Natural killer cell (primary cell): ENCODE data around the gene FAM118A. TPM values are rescaled to one million over a fixed set of nuclear protein-coding genes. Genes with fewer than 3 reads are reported as not detected.
"Not testable (repeated sequence)": the region's sequence is repeated elsewhere in the genome, so short reads cannot be mapped to it uniquely, and the experiment has no call there.

Source experiments
- ATAC-seq, 3 donors: fragments of 150-1000 bp in 2 of 3; fragments of 200-7000 bp in 1 of 3; cut with Tn5 transposase; 1 replicate in 1 of 3; 2 replicates in 2 of 3; pipeline ENCODE4 v1.10.0; 2021; ENCODE audit warnings: mild to moderate bottlenecking in 2 of 3, moderate library complexity in 2 of 3
- DNase-seq, 2 donors: peaks; one replicate each; pipeline versions ENCODE4 v3.0.0 to v3.0.0-alpha.2; 2013 to 2021; ENCODE audit warnings: mixed read lengths in 1 of 2
- H3K27ac ChIP-seq: one replicate; pipeline ENCODE4 v1.5.1; 2013; ENCODE audit warnings: mild to moderate bottlenecking, low read length
- H3K27me3 ChIP-seq: one replicate; pipeline ENCODE4 v1.6.1; 2013; ENCODE audit warnings: low read length; ENCODE audit not compliant: control insufficient read depth, insufficient read depth
- H3K36me3 ChIP-seq: one replicate; pipeline ENCODE4 v1.6.1; 2013; ENCODE audit warnings: low read length; ENCODE audit not compliant: control insufficient read depth, insufficient read depth
- H3K4me1 ChIP-seq: one replicate; pipeline ENCODE4 v1.6.1; 2013; ENCODE audit warnings: low read length; ENCODE audit not compliant: control insufficient read depth, insufficient read depth
- H3K4me3 ChIP-seq: one replicate; pipeline ENCODE4 v1.5.1; 2013; ENCODE audit warnings: low read length
- H3K9me3 ChIP-seq: one replicate; pipeline ENCODE4 v1.6.1; 2013; ENCODE audit warnings: low read length; ENCODE audit not compliant: control insufficient read depth, insufficient read depth
- H3K27ac Mint-ChIP-seq, 2 donors: one replicate each; pipeline ENCODE4 v1.8.0; 2022; ENCODE audit warnings: mild to moderate bottlenecking in 2 of 2, mixed read lengths in 2 of 2, moderate library complexity in 1 of 2
- H3K27me3 Mint-ChIP-seq, 2 donors: one replicate each; pipeline ENCODE4 v1.8.0; 2022; ENCODE audit warnings: low read depth in 2 of 2, mixed read lengths in 2 of 2
- H3K36me3 Mint-ChIP-seq: one replicate; pipeline ENCODE4 v1.8.0; 2022; ENCODE audit warnings: mixed read lengths
- H3K4me1 Mint-ChIP-seq, 2 donors: one replicate each; pipeline ENCODE4 v1.8.0; 2022; ENCODE audit warnings: mixed read lengths in 2 of 2
- H3K4me3 Mint-ChIP-seq: one replicate; pipeline ENCODE4 v1.8.0; 2022; ENCODE audit warnings: mild to moderate bottlenecking, moderate library complexity, mixed read lengths
- H3K9me3 Mint-ChIP-seq, 2 donors: one replicate each; pipeline ENCODE4 v1.8.0; 2022; ENCODE audit warnings: mixed read lengths in 2 of 2
- CTCF ChIP-seq: fragments of 200-600 bp; IDR thresholded peaks from one replicate; pipeline ENCODE4 v1.8.0; 2022; ENCODE audit warnings: antibody characterized with exemption
- WGBS: methylation state at CpG from one replicate; pipeline ENCODE4 v1.1.7; 2013; ENCODE audit warnings: missing lambda C conversion rate; ENCODE audit not compliant: insufficient coverage; 5-methylcytosine and 5-hydroxymethylcytosine counted together
- intact Hi-C: fragments of 100-400 bp; cut with micrococcal nuclease; formaldehyde crosslinking; loops from one replicate; pipeline ENCODE4 v1.14.2; 2022
- total RNA-seq, 4 donors: library from RNA; stranded (reverse); fragments of 120-200 nt in 1 of 4; gene quantifications; one replicate each; pipeline versions ENCODE4 v1.2.3 to v1.2.4, GENCODE V29; 2013 to 2022

FAM118A gene
- 10 to 100 TPM; 42.0 to 67.2 (median 62.6) TPM for total RNA-seq
- 31.8 TPM for total RNA-seq (2013)

- H3K4me3 Mint-ChIP-seq = peak within 1 kb of the TSS; percentile 86
- H3K36me3 Mint-ChIP-seq = no peaks in the 10 kb centered on the region
- DNase-seq (peak; percentile 96 to 100), ATAC-seq (peak; percentile 89 to 96 (median 92))
- H3K9me3 Mint-ChIP-seq = no peaks in the 10 kb centered on the region
- peak within 1 kb of the TSS; percentile 82 to 89 for H3K27ac Mint-ChIP-seq
- H3K4me3 ChIP-seq = peak within 1 kb of the TSS; percentile 64
- peaks cover 23 to 28% of the 10 kb centered on the region in 2 donors for H3K4me1 Mint-ChIP-seq
- no peaks in the 10 kb centered on the region for H3K9me3 ChIP-seq
- peak within 1 kb of the TSS; percentile 73 for H3K27ac ChIP-seq
- TF ChIP-seq CTCF = no peak
- intact Hi-C loops = loop anchor here (1.0 to 10.0 kb wide), 3 partner anchors 9 to 975 kb away; no protein-coding TSS in a partner anchor
- H3K4me1 ChIP-seq = peaks cover 28% of the 10 kb centered on the region
- no peaks in the 10 kb centered on the region for H3K36me3 ChIP-seq
- under 1% methylated on average over 95 of the region's 95 CpGs for WGBS
- H3K27me3 Mint-ChIP-seq = no peaks in the 10 kb centered on the region
- no peaks in the 10 kb centered on the region for H3K27me3 ChIP-seq
Measured at GRCh38 chr22:45309422-45310227, at the start of gene FAM118A. FAM118A (plus strand) TSS chr22:45309934; CDS start chr22:45322380, 12,446 bp downstream.

- intact Hi-C loops, H3K4me3 Mint-ChIP-seq, H3K4me1 Mint-ChIP-seq, H3K27ac Mint-ChIP-seq, H3K9me3 ChIP-seq, H3K36me3 Mint-ChIP-seq, H3K27me3 Mint-ChIP-seq, H3K4me3 ChIP-seq, H3K36me3 ChIP-seq, H3K27me3 ChIP-seq, DNase-seq, H3K27ac ChIP-seq, H3K9me3 Mint-ChIP-seq, ATAC-seq: not testable (repeated sequence)
- 92% methylated on average over 9 of the region's 9 CpGs for WGBS
- peaks cover 33% of the 10 kb centered on the region for H3K4me1 ChIP-seq
Measured at GRCh38 chr22:45260395-45260759, 49.4 kb upstream of the FAM118A start.

- Mint-ChIP-seq H3K4me1 (peaks cover 0 to 5% of the 10 kb centered on the region in 2 donors), H3K9me3 (no peaks in the 10 kb centered on the region), H3K4me3 (no peak overlapping the region), H3K27ac (no peak overlapping the region), H3K27me3 (peaks cover 9 to 13% of the 10 kb centered on the region in 2 donors), H3K36me3 (no peaks in the 10 kb centered on the region)
- peaks cover 33% of the 10 kb centered on the region for H3K4me1 ChIP-seq
- H3K4me3 ChIP-seq = no peak overlapping the region
- H3K36me3 ChIP-seq = no peaks in the 10 kb centered on the region
- WGBS = 91% methylated on average over 20 of the region's 20 CpGs
- no peak for ATAC-seq
- intact Hi-C loops = no loop called here
- H3K9me3 ChIP-seq = no peaks in the 10 kb centered on the region
- no peak for DNase-seq
- no peak overlapping the region for H3K27ac ChIP-seq
- TF ChIP-seq CTCF = no peak
- H3K27me3 ChIP-seq = no peaks in the 10 kb centered on the region
Measured at GRCh38 chr22:45261407-45262088, 48.2 kb upstream of the FAM118A start.

- H3K27me3 ChIP-seq = no peaks in the 10 kb centered on the region
- intact Hi-C loops = no loop called here
- Mint-ChIP-seq H3K27me3 (peaks cover 12 to 13% of the 10 kb centered on the region in 2 donors), H3K4me3 (no peak overlapping the region), H3K4me1 (peaks cover 0 to 5% of the 10 kb centered on the region in 2 donors), H3K9me3 (no peaks in the 10 kb centered on the region), H3K27ac (no peak overlapping the region), H3K36me3 (no peaks in the 10 kb centered on the region)
- no peak for TF ChIP-seq CTCF
- WGBS = 76% methylated on average over 13 of the region's 13 CpGs
- no peaks in the 10 kb centered on the region for H3K9me3 ChIP-seq
- no peaks in the 10 kb centered on the region for H3K36me3 ChIP-seq
- ATAC-seq (no peak), DNase-seq (no peak)
- H3K27ac ChIP-seq = no peak overlapping the region
- no peak overlapping the region for H3K4me3 ChIP-seq
- peaks cover 33% of the 10 kb centered on the region for H3K4me1 ChIP-seq
Measured at GRCh38 chr22:45262195-45262930, 47.4 kb upstream of the FAM118A start.
